BLaER1 (cell line): ENCODE results near the gene ITGB4.
A peak's percentile ranks its signal among the peaks of the same experiment; 100 is the strongest.

Source experiments
- H3K27ac ChIP-seq: shearing (Covaris generic); formaldehyde crosslinking; 2 replicates; pipeline ENCODE4 v1.8.1; 2022
- H3K27me3 ChIP-seq: shearing (Covaris generic); formaldehyde crosslinking; 2 replicates; pipeline ENCODE4 v1.8.1; 2022
- H3K36me3 ChIP-seq: shearing (Covaris generic); formaldehyde crosslinking; 2 replicates; pipeline ENCODE4 v1.8.1; 2022
- H3K4me1 ChIP-seq: shearing (Covaris generic); formaldehyde crosslinking; 2 replicates; pipeline ENCODE4 v1.8.1; 2022
- H3K4me2 ChIP-seq: shearing (Covaris generic); formaldehyde crosslinking; 2 replicates; pipeline ENCODE4 v1.8.1; 2022
- H3K4me3 ChIP-seq: shearing (Covaris generic); formaldehyde crosslinking; 2 replicates; pipeline ENCODE4 v1.8.1; 2022
- H3K9ac ChIP-seq: shearing (Covaris generic); formaldehyde crosslinking; 2 replicates; pipeline ENCODE4 v1.8.1; 2022
- H3K9me3 ChIP-seq: shearing (Covaris generic); formaldehyde crosslinking; 2 replicates; pipeline ENCODE4 v1.8.1; 2022
- H4K20me1 ChIP-seq: shearing (Covaris generic); formaldehyde crosslinking; 2 replicates; pipeline ENCODE4 v1.8.1; 2022
- Cebpa-rat ChIP-seq: shearing (Covaris generic); IDR thresholded peaks from 2 replicates; pipeline ENCODE4 v1.8.1; 2022

ITGB4 gene

DNA sequence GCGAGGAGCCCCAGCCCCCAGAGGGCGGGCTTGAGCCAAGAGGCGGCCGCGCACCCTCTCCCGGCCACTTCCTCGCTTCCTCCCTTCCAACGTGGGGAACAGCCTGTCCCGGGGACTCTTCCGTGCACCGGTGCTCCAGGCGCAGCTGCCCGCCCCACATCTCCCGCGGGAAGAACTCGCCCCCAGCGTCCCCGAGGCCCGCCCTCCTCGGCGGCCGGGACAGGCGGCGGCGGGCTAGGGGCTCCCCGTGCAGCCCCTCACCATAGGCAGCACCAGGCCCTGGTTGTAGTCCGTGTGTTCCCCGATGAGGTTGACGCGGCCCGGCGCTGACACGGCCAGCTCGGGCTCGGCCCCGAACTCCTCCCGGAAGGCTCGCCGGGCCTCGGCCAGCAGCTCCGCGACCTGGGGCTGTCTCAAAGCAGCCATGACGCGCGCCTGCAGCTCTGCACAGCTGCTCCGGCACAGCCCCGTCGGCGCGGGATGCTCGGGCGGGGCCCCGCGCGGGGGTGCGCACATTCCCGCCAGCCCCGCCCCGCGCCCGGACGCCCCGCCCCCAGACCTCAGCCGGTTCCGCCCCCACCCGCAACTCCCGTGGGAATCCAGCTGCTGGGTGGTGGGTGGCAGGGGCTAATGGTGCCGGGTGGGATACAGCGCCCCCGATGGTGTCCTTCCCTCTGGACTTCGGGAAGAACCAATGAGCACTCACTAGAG lies 43.6 kb downstream of the ITGB4 start, which contains the start of gene GALK1:
TSS of gene GALK1 (minus strand) at position 482 of the 711 bp plus-strand sequence. CDS start at position 426, 56 bp downstream.
- peaks cover 36% of the 10 kb centered on the region for H3K4me1 ChIP-seq
- peak within 1 kb of the TSS; percentile 88 for H3K27ac ChIP-seq
- H3K9ac ChIP-seq, result peak within 1 kb of the TSS; percentile 86

GRCh38 chr17:75765981-75766380 lies 44.7 kb downstream of the ITGB4 start:
- H3K9me3 ChIP-seq, result no peaks in the 10 kb centered on the region
- no peaks in the 10 kb centered on the region for H3K27me3 ChIP-seq
- no peak overlapping the region for H3K4me2 ChIP-seq
- H3K36me3 ChIP-seq, result peaks cover 6% of the 10 kb centered on the region; the same call in 1 of the 2 replicates
- no peak overlapping the region for H3K4me3 ChIP-seq
- H4K20me1 ChIP-seq, result no peaks in the 10 kb centered on the region
- 0 out of 2 replicates have a peak overlapping the region, but pooled peaks have one; percentile 13 for H3K27ac ChIP-seq
- H3K4me1 ChIP-seq, result peaks cover 37% of the 10 kb centered on the region
- no peak for TF ChIP-seq Cebpa-rat
- no peak overlapping the region for H3K9ac ChIP-seq

More for the DNA sequence above, 43.6 kb downstream of the ITGB4 start, which contains the start of gene GALK1:
- Histone ChIP-seq H4K20me1 (no peaks in the 10 kb centered on the region), H3K9me3 (no peaks in the 10 kb centered on the region), H3K27me3 (no peaks in the 10 kb centered on the region), H3K36me3 (peaks cover 6% of the 10 kb centered on the region; the same call in 1 of the 2 replicates), H3K4me2 (peak within 1 kb of the TSS; percentile 100), H3K4me3 (peak within 1 kb of the TSS; percentile 78)
- TF ChIP-seq Cebpa-rat, result no peak

GRCh38 chr17:75767881-75768280 lies 46.6 kb downstream of the ITGB4 start:
- Histone ChIP-seq H3K9ac (no peak overlapping the region), H3K27me3 (no peaks in the 10 kb centered on the region), H3K9me3 (no peaks in the 10 kb centered on the region), H3K4me1 (peaks cover 44% of the 10 kb centered on the region), H3K27ac (no peak overlapping the region), H3K36me3 (no peaks in the 10 kb centered on the region), H4K20me1 (no peaks in the 10 kb centered on the region), H3K4me3 (no peak overlapping the region), H3K4me2 (no peak overlapping the region)
- no peak for TF ChIP-seq Cebpa-rat

DNA sequence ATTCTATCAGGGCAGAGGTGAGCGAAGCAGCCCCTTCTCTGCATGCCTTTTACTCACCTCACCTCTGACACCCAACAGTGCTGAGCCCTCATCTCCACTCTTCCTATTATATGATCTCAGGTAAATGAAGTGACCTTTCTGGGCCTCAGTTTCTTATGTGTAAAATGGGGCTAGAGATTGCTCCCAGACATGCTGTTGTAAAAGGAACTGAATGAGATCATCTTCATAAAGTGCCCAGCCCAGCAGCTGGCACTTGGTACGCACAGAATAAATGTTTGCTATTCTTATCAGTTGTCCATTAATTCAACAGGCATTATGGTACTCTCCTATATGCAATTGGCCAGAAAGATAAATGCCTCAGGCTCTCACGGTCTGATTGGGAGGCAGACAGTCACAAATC lies 48.3 kb downstream of the ITGB4 start:
- H3K27ac ChIP-seq, result no peak overlapping the region
- H3K9ac ChIP-seq, result no peak overlapping the region
- no peaks in the 10 kb centered on the region for H3K9me3 ChIP-seq
- H3K27me3 ChIP-seq, result no peaks in the 10 kb centered on the region
- H3K4me1 ChIP-seq, result peaks cover 28% of the 10 kb centered on the region
- TF ChIP-seq Cebpa-rat, result no peak
- H3K4me3 ChIP-seq, result no peak overlapping the region
- H3K4me2 ChIP-seq, result no peak overlapping the region
- H4K20me1 ChIP-seq, result peaks cover 15% of the 10 kb centered on the region
- H3K36me3 ChIP-seq, result peaks cover 14% of the 10 kb centered on the region

GRCh38 chr17:75771334-75772281 lies 50.3 kb downstream of the ITGB4 start:
- H3K4me3 ChIP-seq, result no peak overlapping the region
- 0 out of 2 replicates have a peak overlapping the region, but pooled peaks have one; percentile 35 for H3K9ac ChIP-seq
- H3K4me2 ChIP-seq, result peak overlapping the region; percentile 10
- H3K27me3 ChIP-seq, result no peaks in the 10 kb centered on the region
- H3K36me3 ChIP-seq, result peaks cover 34% of the 10 kb centered on the region
- H3K27ac ChIP-seq, result 0 out of 2 replicates have a peak overlapping the region, but pooled peaks have one; percentile 5
- TF ChIP-seq Cebpa-rat, result no peak
- peaks cover 36% of the 10 kb centered on the region for H4K20me1 ChIP-seq
- peaks cover 22% of the 10 kb centered on the region for H3K4me1 ChIP-seq
- H3K9me3 ChIP-seq, result no peaks in the 10 kb centered on the region

- Histone ChIP-seq H3K4me3 (no peak overlapping the region), H3K9me3 (no peaks in the 10 kb centered on the region), H4K20me1 (peaks cover 53% of the 10 kb centered on the region), H3K36me3 (peaks cover 51% of the 10 kb centered on the region), H3K9ac (no peak overlapping the region), H3K4me1 (peaks cover 35% of the 10 kb centered on the region), H3K27me3 (no peaks in the 10 kb centered on the region), H3K27ac (no peak overlapping the region), H3K4me2 (no peak overlapping the region)
- no peak for TF ChIP-seq Cebpa-rat
Observed at GRCh38 chr17:75773121-75773807, 52.0 kb downstream of the ITGB4 start.

GRCh38 chr17:75773808-75774470 lies 52.7 kb downstream of the ITGB4 start:
- Histone ChIP-seq H3K36me3 (peaks cover 58% of the 10 kb centered on the region), H3K9ac (no peak overlapping the region), H3K4me1 (peaks cover 35% of the 10 kb centered on the region), H3K27me3 (no peaks in the 10 kb centered on the region), H3K27ac (no peak overlapping the region), H3K4me2 (no peak overlapping the region), H3K4me3 (no peak overlapping the region), H3K9me3 (no peaks in the 10 kb centered on the region; the same call in 1 of the 2 replicates), H4K20me1 (peaks cover 59% of the 10 kb centered on the region)
- no peak for TF ChIP-seq Cebpa-rat

GRCh38 chr17:75774471-75774990 lies 53.3 kb downstream of the ITGB4 start:
- no peak for TF ChIP-seq Cebpa-rat
- no peak overlapping the region for H3K27ac ChIP-seq
- H4K20me1 ChIP-seq, result peaks cover 65% of the 10 kb centered on the region

More at GRCh38 chr17:75774471-75774990, 53.3 kb downstream of the ITGB4 start:
- Histone ChIP-seq H3K4me1 (peaks cover 35% of the 10 kb centered on the region), H3K4me3 (no peak overlapping the region), H3K4me2 (no peak overlapping the region), H3K9ac (no peak overlapping the region), H3K27me3 (no peaks in the 10 kb centered on the region), H3K9me3 (no peaks in the 10 kb centered on the region; the same call in 1 of the 2 replicates), H3K36me3 (peaks cover 59% of the 10 kb centered on the region)
